GM19193 (cell line): Measurements from ENCODE around the gene SRBD1.

ENCODE experiments used
- POLR2A ChIP-seq: IDR thresholded peaks from 4 replicates; pipeline ENCODE4 v1.6.1; 2011; ENCODE audit not compliant: insufficient read depth, insufficient read length; ENCODE audit errors: extremely low read depth

SRBD1 gene

DNA sequence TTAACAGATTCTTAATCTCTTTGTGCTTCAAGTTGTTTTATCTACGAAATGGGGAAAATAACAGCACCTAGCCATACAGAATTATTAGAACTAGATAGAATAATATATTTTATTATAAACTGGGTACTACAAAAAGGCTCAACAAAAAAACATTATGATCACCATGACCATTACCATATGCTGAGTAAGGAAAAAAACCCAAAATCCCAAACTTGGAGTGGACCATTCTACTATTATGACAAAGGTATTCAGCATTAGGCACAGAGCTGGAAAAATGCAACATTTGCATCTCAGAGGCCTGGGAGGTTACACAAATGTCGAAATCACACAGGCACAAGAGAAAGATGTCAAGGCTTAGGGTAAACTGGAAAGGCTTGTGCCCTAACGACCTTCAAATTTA lies 162.8 kb downstream of the SRBD1 start:
- TF ChIP-seq POLR2A = no peak

GRCh38 chr2:45446016-45446415 lies 165.1 kb downstream of the SRBD1 start:
- TF ChIP-seq POLR2A = no peak

DNA sequence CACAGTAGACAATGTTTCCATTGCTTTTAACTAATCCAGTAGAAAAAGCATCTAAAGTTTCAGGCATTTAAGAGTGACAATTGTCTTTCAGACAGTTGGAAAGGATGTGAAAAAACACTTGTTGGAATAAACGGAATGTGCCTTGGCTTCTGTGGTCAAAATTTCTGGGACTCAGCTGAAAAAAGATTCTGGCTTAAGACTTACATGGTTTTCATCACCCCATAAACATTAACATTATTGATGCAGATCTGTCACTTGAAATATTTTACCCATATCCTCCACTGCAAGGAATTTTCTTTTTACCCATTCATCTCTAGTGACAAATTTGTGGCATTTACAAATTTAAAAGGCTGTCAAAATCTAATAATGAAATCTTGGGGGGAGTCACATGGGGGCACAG lies 166.0 kb downstream of the SRBD1 start:
- no peak for TF ChIP-seq POLR2A

DNA sequence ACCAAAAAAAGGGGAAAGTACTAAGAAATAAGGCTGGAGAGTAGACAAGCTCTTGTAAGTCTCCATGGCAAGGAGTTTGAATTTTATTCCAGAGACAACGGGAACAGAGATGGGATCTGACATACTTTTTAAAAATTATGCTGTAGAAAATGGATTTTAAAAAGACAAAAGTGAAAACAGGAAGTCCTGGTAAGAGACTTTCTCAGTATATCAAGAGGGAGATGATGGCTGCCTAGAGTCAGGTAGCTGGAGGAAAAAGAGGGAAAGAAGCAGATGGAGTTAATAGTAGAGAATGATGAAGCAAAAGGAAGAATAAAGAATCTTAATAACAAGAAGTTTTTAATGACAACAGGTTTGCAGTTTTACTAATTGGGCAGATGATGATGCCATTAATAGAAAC lies 168.1 kb downstream of the SRBD1 start:
- TF ChIP-seq POLR2A = no peak

- TF ChIP-seq POLR2A = no peak
Measured at GRCh38 chr2:45442026-45442425, 169.0 kb downstream of the SRBD1 start.

- no peak for TF ChIP-seq POLR2A
Measured at GRCh38 chr2:45441571-45441970, 169.5 kb downstream of the SRBD1 start.

DNA sequence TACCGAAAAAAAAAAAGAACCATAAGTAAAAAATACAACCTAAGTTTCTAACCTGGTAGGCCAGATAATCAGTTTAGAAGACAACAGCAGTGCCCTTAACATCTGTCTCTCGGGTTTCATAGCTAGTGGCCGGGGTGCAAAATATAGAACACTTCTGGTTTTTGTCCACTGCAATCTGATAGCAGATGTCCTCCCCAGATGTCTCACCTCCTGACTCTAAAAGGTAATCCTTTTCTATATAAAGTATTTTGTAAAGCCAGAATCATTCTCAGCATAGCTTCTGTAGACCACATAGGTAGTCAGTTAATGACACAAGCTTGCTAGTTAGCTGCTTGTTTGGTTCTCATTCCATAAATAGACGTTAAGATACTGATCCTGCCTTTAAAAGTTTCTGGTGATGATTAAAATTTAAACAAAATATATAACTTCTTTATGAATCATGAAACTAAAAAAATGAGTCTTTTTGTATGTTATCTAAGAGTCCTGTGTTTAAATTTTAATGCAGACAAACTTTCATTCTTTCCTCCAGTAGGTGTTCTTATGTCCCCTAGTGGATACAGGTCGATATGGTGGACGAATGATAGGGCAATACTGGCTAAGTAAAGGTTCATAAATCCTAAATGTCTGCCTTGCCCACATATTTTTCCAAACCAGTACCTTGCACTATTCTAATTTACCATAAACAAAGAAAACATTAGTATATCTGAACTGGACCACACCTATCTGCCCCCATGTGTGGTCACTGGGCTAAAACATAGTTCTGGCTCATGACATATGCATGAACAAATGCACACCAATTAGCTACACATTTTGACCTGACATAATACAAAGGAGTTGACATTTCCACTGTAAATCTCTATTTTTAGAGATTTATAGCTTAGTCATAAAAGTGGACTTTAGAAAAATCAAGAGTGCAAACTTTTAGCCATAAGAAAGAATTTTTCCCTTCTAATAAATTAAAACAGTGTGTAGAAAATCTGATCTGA lies 171.0 kb downstream of the SRBD1 start:
- TF ChIP-seq POLR2A = no peak

DNA sequence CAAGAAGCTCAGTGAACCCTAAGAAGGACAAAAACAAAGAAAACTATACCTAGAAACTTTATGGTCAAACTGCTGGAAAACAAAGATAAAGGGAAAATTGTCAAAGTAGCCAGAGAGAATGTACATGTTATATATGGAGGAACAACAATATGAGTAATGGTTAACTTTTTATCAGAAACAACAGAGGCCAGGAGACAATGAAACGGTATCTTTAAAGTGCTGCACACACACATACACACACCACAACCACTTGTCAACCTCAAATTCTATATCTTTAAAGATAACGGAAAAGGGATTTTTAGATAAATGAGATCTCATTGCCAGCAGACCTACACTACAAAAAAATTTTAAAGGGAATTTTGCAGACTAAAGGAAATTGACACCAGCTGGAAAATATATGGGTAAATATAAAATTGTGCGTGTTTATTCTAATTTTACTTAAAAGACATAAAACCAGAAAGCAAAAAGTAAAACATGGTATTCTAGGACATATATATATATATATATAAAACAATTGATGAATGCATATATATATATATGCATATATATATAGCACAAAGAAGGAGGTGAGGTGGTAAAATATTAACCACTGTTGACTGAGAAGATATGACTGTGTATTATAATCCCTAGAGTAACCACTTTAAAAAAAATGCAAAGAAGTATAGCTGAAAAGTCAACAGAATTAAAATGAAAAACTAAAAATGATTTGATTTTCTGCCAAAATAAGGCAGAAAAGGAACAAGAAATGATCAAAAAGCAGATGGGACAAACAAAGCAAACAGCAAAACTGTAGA lies 172.0 kb downstream of the SRBD1 start:
- TF ChIP-seq POLR2A = no peak

DNA sequence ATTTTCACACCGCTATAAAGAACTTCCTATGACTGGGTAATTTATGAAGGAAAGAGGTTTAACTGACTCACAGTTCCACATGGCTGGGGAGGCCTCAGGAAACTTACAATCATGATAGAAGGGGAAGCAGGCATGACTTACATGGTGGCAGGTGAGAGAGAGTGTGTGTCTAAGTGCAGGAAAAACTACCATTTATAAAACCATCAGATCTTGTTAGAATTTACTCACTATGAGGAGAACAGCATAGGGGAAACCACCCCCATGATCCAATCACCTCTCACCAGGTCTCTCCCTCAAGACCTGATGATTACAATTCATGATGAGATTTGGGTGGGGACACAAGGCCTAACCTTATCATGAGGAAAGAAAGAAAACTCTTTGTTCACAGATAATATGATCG lies 174.6 kb downstream of the SRBD1 start:
- TF ChIP-seq POLR2A = no peak

GRCh38 chr2:45435316-45435715 lies 175.8 kb downstream of the SRBD1 start:
- no peak for TF ChIP-seq POLR2A

DNA sequence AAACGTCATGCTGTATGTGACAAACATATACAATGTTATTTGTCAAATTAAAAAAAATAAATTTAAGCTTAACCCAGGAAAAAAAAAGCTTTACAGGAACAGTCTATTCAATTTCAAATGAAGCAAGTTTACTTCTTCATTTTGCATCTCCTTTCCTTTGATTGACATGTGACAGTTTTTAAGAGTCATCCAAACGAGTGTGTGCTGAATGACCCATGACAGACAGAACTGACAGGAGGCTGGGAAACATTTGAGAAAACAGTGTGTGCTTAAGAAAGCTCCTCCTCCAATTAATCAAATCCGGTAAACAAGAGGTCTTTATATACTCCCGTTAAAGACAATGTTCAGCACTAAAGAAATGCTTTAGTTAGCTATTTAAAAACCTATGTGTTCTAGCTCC lies 177.7 kb downstream of the SRBD1 start:
- no peak for TF ChIP-seq POLR2A

GRCh38 chr2:45432406-45432805 lies 178.7 kb downstream of the SRBD1 start:
- TF ChIP-seq POLR2A = no peak

DNA sequence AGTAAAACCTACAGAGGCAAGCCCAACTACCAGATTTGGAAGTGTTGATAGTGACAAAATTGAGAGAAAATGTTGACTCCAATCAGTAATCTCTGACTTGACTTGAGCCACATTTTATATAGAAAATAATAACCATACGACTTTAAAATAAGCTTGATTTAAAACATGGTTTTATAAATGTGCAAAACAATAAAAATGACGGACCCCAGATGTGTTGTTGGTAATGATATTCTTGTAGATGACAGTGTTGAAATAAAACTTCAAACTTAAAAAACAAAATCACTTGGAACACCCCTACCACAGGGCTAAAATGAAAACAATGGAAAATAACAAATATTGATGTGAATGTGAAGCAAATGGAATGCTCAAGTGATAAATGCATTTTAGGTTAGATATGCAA lies 188.1 kb downstream of the SRBD1 start:
- TF ChIP-seq POLR2A = no peak

DNA sequence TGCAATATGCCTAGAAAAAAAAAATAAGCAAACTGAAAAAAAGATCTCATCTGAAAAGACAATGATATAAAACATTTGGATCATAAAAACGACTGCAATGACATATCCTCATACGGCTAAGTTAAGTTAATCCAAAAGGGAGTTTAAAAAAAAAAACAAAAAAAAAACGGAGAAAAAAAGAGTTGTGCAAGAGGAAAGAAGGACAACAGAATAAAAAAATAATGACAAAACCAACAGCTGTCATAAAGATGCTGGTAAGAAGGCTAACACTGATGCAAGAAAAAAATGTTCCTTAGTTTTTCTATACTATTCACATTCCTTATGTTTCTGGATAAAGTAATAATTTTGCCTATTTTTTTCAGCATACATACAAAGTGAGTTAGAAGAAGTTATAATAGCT lies 192.5 kb downstream of the SRBD1 start:
- TF ChIP-seq POLR2A = no peak

DNA sequence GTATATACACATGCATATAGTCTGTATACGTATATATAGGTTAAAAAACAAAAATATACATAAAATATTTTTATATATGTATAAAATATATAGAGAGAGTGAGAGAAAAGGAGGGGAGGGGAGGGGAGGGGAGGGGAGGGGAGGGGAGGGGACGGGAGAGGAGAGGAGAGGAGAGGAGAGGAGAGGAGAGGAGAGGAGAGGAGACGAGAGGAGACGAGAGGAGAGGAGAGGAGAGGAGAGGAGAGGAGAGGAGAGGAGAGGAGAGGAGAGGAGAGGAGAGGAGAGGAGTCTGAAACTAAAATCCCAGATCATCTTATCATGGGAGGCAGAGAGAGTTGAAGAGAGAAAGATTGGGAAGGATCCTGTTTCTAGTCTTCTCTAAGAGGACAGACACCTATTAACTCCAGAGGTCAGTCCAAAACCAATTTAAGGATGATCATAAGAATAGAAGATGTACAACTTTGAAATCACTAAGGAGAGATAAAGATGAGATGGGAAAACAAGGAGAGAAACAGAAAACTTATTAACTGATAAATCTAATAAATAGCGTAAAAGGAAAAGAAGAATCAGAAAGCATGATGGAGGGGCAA lies 195.4 kb downstream of the SRBD1 start:
- no peak for TF ChIP-seq POLR2A
